Gastroesophageal sphincter (tissue), 3 donors: ENCODE measurements around the gene ZNF506.

Experiments used
- EP300 ChIP-seq: sonication (generic); formaldehyde crosslinking; IDR thresholded peaks from one replicate; pipeline ENCODE4 v1.6.1; 2017; ENCODE audit warnings: antibody characterized with exemption, mild to moderate bottlenecking
- POLR2A ChIP-seq, 2 donors: fragments of 450-650 bp; IDR thresholded peaks; one replicate each; pipeline ENCODE4 v1.6.1; 2017; ENCODE audit warnings: antibody characterized with exemption in 2 of 2, mild to moderate bottlenecking in 2 of 2, moderate library complexity in 1 of 2
- POLR2AphosphoS5 ChIP-seq: sonication (generic); formaldehyde crosslinking; IDR thresholded peaks from one replicate; pipeline ENCODE4 v1.6.1; 2017; ENCODE audit warnings: antibody characterized with exemption
- TF ChIP-seq, protein P1 (sequence below), 4 experiments: fragments of 200-600 bp in 2 of 4; fragments of 450-650 bp in 2 of 4; sonication (generic) in 1 of 4; IDR thresholded peaks; one replicate each; pipeline ENCODE4 v1.5.1; 2017 to 2019; ENCODE audit warnings: antibody characterized with exemption in 4 of 4, mild to moderate bottlenecking in 2 of 4, moderate library complexity in 2 of 4

DNA sequence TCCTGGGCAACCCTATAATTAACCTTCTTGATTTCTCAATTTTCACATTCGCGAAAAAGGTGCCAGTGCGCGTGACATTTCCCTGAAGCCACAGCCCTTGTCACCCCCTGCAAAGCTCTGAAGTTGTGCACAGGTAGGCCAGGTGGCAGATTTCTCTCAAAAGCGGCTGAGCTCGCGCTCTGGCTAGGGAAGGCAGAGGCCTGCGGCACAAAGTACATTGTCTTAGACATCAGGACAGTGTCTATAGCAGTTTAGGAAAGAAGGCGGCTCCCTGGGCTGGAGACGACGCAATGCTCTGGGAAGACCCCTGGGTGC, 45.7 kb downstream of the ZNF506 start:
- TF ChIP-seq POLR2A (IDR thresholded peaks at IDR 0.05) (no peak), POLR2AphosphoS5 (no peak), EP300 (no peak)
- TF ChIP-seq, protein P1, sequence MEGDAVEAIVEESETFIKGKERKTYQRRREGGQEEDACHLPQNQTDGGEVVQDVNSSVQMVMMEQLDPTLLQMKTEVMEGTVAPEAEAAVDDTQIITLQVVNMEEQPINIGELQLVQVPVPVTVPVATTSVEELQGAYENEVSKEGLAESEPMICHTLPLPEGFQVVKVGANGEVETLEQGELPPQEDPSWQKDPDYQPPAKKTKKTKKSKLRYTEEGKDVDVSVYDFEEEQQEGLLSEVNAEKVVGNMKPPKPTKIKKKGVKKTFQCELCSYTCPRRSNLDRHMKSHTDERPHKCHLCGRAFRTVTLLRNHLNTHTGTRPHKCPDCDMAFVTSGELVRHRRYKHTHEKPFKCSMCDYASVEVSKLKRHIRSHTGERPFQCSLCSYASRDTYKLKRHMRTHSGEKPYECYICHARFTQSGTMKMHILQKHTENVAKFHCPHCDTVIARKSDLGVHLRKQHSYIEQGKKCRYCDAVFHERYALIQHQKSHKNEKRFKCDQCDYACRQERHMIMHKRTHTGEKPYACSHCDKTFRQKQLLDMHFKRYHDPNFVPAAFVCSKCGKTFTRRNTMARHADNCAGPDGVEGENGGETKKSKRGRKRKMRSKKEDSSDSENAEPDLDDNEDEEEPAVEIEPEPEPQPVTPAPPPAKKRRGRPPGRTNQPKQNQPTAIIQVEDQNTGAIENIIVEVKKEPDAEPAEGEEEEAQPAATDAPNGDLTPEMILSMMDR (IDR thresholded peaks at IDR 0.05) = no peak
